ENCODE results near the gene SLC12A3. TPM values are rescaled to one million over a fixed set of nuclear protein-coding genes. Genes with fewer than 3 reads are reported as not detected.
A peak's percentile ranks its signal among the peaks of the same experiment; 100 is the strongest.

Gene SLC12A3
- total RNA-seq, 3 donors from 2014 or later, result not detected

DNA sequence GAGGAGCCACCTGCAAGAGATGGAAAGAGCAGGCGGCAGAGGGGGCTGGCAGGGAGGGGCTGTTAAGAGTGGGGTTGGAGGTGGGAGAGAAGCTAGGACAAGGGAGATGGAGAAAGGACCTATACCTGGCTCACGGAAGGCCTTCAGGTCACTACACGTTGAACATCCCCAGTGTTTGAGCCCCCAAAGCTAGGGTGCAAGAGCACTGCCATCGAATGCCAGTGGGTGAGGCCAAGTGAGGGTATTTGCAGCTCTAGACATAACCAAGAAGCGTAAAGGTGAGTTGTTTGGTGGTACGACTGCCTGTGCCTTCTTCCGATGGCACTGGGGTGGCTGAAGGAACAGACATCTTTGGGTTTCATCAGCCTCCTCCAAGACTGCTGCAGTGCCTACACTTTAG is 49.9 kb downstream of the SLC12A3 start:
- H3K27ac ChIP-seq, result peak overlapping the region; percentile 35 to 60
- H3K4me3 ChIP-seq, result no peak overlapping the region
- H3K27me3 ChIP-seq, result no peaks in the 10 kb centered on the region
- H3K36me3 ChIP-seq, result no peaks in the 10 kb centered on the region
- TF ChIP-seq, protein P1, sequence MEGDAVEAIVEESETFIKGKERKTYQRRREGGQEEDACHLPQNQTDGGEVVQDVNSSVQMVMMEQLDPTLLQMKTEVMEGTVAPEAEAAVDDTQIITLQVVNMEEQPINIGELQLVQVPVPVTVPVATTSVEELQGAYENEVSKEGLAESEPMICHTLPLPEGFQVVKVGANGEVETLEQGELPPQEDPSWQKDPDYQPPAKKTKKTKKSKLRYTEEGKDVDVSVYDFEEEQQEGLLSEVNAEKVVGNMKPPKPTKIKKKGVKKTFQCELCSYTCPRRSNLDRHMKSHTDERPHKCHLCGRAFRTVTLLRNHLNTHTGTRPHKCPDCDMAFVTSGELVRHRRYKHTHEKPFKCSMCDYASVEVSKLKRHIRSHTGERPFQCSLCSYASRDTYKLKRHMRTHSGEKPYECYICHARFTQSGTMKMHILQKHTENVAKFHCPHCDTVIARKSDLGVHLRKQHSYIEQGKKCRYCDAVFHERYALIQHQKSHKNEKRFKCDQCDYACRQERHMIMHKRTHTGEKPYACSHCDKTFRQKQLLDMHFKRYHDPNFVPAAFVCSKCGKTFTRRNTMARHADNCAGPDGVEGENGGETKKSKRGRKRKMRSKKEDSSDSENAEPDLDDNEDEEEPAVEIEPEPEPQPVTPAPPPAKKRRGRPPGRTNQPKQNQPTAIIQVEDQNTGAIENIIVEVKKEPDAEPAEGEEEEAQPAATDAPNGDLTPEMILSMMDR (IDR thresholded peaks at IDR 0.05), result no peak
- TF ChIP-seq POLR2AphosphoS5 (IDR thresholded peaks at IDR 0.05) (no peak), POLR2A (IDR thresholded peaks at IDR 0.05) (no peak)
- intact Hi-C loops (cut with DNase I; ENCODE audit: low total_unique reads), result no loop called here
- H3K9me3 ChIP-seq, result no peaks in the 10 kb centered on the region
- H3K4me1 ChIP-seq, result peaks cover 0 to 5% of the 10 kb centered on the region in 2 donors
- no peak for DNase-seq (ENCODE audit: low spot score in 2 of 2)

DNA sequence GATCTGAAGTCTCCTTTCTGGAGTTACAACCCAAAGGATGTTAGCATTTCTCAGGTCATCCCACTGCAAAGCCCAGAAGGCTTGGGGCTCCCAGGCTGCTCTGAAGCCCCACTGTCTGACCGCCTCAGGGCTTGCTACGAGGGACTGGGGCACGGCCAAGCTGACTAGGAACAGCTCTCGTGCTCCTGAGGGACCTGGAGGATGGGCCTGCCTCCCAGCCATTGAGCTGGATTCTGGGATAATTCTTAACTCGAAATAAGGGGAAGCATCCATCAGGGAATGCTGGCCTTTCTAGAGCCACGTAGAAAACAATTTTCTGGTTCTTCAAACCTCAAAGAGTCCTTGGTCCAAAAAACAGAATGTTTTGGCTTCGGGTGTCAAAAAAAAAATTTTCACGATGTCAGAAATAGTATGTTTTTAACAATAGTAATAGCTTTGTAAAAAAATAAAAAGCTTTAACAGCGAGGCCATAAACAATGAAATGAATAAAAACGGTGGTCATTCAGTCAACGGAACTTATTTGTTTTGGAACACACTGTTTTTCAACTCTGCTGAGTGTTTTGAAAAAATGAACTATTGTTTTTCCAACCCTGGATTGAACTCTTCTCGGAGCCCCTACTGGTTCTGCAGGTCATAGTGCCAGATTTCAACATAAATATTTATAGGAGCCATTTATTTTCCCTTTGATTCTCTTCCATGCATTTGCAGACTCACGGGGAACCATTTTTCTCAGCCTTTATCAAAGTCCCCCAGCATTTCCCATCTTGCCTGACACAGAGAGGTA is 50.5 kb downstream of the SLC12A3 start:
- intact Hi-C loops (cut with DNase I; ENCODE audit: low total_unique reads), result no loop called here
- Histone ChIP-seq H3K4me3 (no peak overlapping the region), H3K4me1 (peaks cover 0 to 5% of the 10 kb centered on the region in 2 donors), H3K27ac (peak overlapping the region; percentile 66 to 67), H3K9me3 (no peaks in the 10 kb centered on the region), H3K36me3 (no peaks in the 10 kb centered on the region), H3K27me3 (no peaks in the 10 kb centered on the region)
- no peak for TF ChIP-seq POLR2AphosphoS5 (IDR thresholded peaks at IDR 0.05)
- TF ChIP-seq POLR2A (IDR thresholded peaks at IDR 0.05), result no peak
- TF ChIP-seq, protein P1 (IDR thresholded peaks at IDR 0.05), result no peak
- DNase-seq (ENCODE audit: low spot score in 2 of 2), result no peak

DNA sequence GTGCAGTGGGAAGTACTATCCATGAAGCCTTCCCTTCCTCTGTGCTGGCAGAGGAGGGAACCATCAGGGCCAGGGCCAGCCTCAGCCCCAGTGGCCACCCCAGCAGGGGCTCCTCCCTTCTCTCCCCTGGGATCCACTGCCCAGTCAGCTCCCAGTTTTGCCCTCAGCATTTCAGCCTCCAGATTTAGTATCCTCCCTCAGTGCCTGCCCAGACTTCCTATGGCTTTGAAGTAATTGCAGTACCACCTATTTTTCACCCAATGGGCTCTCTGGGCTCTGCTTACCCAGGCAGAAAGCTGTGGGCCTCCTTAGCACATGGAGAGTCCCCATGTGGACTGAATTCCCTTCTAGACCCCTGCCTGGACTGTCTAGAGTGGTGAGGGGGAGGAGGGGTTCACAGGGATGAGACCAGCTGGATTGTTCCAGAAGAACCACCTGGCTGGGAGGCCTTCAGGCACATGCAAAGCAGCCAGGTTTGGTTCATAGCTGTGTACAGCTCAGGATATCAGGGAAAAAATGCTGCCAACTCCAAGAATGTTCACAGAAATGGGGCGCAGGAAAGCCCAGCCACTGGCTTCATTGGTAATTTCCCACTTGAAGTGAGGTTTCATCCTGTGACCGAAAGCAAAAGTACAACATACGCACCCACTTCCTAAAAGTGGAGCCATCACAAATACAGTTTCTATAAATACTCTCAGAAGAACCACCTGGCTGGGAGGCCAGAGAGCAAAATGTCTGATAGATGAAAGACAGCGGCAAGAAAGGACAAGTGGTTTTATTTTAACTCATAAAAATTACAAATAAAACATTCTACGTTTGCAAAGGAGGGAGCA is 51.8 kb downstream of the SLC12A3 start:
- Histone ChIP-seq H3K27me3 (no peaks in the 10 kb centered on the region), H3K9me3 (no peaks in the 10 kb centered on the region), H3K27ac (peak overlapping the region; percentile 66 to 67), H3K4me3 (no peak overlapping the region), H3K4me1 (peaks cover 0 to 5% of the 10 kb centered on the region in 2 donors), H3K36me3 (no peaks in the 10 kb centered on the region)
- DNase-seq (ENCODE audit: low spot score in 2 of 2), result no peak
- TF ChIP-seq POLR2AphosphoS5 (IDR thresholded peaks at IDR 0.05) (no peak), POLR2A (IDR thresholded peaks at IDR 0.05) (no peak)
- TF ChIP-seq, protein P1 (IDR thresholded peaks at IDR 0.05), result no peak
- intact Hi-C loops (cut with DNase I; ENCODE audit: low total_unique reads), result no loop called here

DNA sequence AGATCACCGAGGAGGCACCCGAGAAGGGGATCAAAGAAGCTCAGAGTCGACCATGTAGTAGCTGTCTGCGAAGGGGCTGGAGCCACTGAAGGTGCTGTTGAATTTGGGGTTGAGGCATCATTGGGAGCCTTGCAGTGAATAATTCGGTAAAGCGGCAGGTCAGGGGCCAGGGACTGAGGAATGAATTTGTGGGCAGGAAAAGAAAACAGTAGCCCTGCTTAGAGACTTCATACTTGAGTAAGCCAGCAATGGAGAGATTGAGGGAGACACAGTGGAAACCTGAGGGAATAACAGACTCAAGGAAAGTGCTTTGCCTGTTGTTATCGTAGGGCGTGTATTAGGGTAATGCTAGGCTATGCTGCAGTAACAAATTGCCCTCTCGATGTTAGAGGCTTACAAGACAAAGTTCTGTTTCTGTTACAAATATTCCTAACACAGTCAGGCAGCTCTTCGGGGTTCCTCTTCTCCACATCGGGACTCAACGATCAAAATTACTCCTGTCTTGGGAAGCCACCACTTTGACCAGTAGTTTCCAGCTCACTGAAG is 53.5 kb downstream of the SLC12A3 start:
- H3K27me3 ChIP-seq, result no peaks in the 10 kb centered on the region
- H3K4me1 ChIP-seq, result peaks cover 0 to 5% of the 10 kb centered on the region in 2 donors
- intact Hi-C loops (cut with DNase I; ENCODE audit: low total_unique reads), result no loop called here
- H3K9me3 ChIP-seq, result no peaks in the 10 kb centered on the region
- TF ChIP-seq POLR2AphosphoS5 (IDR thresholded peaks at IDR 0.05), result no peak
- no peak for TF ChIP-seq POLR2A (IDR thresholded peaks at IDR 0.05)
- TF ChIP-seq, protein P1 (IDR thresholded peaks at IDR 0.05), result no peak
- H3K4me3 ChIP-seq, result no peak overlapping the region
- no peak for DNase-seq (ENCODE audit: low spot score in 2 of 2)
- peak overlapping the region in 1 of 2 donors; percentile 15 for H3K27ac ChIP-seq
- H3K36me3 ChIP-seq, result no peaks in the 10 kb centered on the region

Measured in breast epithelium (tissue), 4 donors.